GM12874 (cell line): ENCODE results near the gene CCND2.

ENCODE experiments used
- CTCF ChIP-seq: IDR thresholded peaks from 2 replicates; pipeline ENCODE4 v1.5.1; 2011; ENCODE audit warnings: low read depth, mild to moderate bottlenecking, control low read depth, low read length, moderate library complexity; ENCODE audit not compliant: insufficient read depth

The CCND2 gene

DNA sequence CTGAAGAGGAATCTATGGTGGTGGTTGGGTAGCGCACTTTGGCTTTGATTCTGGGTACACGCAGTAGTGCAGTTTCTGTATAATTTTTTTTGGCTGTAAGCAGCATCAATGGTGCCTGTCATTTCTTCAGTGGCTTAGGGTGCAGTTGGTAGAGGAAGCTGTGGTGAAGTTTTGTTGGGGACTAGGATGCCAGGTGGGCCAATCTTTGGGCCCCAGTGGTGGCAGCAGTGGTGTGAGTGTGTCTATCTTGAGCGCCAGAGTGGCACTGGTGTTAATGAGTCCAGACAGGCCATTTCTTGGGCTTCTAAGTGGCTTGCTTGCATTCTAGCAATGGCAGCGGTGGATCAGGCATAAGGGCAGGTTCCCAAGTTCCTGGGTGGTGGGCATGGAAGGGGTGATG, 33.8 kb upstream of the CCND2 start:
- no peak for TF ChIP-seq CTCF

DNA sequence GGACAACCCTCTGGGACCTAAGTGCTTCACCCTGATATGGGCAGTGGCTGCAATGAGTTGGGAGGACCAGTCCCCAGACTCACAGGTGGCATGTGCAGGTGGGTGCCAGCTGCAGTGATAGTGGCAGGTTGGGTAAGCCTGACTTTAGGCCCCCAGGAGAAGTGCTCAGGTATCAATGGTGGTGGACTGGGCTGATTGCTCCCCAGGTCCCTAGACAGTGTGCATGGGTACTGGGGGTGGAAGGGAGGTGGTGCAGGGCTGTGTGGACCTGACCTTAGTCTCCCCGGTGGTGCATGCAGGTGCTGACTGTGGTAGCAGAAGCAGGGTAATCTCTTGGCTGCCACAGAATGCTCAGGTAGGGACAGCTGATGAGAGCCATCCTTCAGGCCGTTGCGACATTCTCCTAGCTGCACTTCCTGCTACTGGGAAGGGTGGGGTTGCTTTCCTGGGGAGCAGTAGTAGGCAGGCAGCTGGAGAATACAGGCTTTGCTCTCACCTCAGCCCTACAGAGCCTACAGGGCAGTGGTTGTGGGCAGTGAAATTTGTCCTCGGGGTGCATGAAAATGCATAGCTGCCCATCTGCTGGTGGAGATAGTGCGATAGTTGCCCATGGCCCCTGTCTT, 33.3 kb upstream of the CCND2 start:
- no peak for TF ChIP-seq CTCF

GRCh38 chr12:4240981-4241380, 32.6 kb upstream of the CCND2 start:
- no peak for TF ChIP-seq CTCF

DNA sequence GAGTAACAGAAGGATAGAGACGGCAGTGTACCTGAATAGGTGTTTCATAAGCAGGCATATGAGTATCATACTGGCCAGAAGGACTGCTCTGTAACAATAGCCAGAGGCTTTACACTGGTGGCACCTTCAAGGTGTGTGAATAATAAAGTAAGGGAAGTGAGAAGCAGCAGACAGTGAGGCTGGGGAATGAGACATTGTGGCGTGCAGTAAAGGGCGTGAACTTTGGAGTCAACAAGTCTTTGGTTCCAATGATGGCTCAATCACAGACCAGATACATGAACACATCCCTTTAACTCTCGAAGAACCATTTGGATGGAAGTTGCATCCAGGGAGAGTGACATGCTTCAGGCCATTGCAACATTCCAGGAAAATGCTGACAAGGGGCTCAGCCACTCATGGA, 32.0 kb upstream of the CCND2 start:
- TF ChIP-seq CTCF, result no peak

DNA sequence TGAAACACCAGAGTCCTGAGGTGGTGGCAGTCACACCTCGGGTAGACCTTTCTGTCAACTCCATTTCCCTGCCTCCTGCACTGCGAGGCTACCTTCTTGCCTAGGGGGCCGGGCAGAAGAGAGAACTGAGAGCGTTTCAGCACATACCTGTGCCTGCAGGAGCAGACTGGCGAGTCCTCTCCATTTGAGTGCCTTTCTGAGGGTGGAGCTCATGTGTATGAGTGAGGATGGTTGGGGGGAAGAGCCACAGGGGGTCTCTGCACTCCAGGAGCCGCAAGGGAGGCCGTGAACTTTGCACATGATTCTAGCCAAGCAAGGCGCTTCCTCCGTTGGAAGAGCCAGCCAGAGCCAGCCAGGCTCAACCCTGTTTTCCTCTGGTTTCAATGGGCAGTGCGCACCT, 31.0 kb upstream of the CCND2 start:
- no peak for TF ChIP-seq CTCF

DNA sequence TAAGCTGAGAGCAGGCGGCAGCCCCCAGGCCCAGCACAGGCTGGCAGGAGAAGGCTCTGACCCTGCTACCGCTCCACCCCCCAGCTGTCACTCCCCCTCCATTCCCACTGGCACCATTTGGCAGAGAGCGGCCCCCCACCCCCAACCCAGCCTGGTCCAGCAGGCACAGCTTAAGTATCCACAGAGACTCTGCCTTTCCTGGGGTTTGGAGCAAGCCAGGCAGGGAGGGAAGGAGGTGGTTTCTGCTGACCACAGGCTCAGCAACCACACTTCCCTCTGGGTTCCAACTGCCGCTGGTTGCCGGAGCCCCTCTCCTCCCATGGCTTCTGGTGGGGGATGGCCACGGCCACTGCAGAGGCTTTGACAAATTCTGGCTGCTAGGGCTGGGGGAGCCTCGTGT, 30.5 kb upstream of the CCND2 start:
- TF ChIP-seq CTCF, result no peak

DNA sequence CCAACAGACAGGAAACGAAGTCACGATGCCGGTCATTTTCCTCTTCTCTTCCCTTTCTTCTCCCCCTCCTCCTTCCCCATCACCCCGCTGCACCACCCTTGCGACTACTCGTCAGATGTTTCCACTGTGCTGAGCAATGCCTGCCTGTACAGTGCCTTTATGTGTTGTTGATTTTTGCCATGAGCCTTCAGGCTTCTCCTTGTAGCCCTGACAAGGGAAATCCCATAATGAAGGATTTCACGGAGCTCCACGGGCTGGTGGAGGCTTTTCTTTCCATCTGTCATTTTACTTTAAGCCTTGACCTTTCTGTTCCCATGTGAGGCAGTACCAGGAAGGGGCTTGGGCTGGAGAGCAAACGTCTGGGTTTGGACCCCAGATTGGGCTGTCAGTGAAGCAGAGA, 28.7 kb upstream of the CCND2 start:
- no peak for TF ChIP-seq CTCF

DNA sequence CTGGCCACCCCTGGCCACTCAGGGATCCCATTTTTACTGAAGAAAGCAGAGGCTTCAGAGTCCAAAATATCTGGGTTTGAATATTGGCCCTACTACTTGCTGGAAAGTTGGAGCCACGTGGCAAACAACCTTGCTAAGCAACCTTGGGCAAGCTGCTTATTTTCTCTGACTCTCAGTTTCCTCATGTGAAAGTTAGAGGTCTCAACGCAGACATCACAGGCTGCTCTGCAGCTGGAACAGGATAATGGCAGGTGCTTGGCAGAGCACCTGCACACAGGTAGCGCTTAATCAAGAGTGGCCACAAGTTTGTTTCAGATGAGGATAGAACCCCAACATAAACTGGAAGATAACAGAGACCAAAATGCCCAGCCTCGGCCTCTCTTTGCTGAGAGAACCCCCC, 28.1 kb upstream of the CCND2 start:
- TF ChIP-seq CTCF, result no peak
